GM23248 (cell line): ENCODE data around the gene NCF4.

Source experiments
- EZH2 ChIP-seq: fragments of 200-600 bp; sonication (generic); IDR thresholded peaks from 2 replicates; pipeline ENCODE4 v1.6.1; 2018; ENCODE audit warnings: antibody characterized with exemption, mild to moderate bottlenecking; ENCODE audit not compliant: insufficient read depth, poor library complexity, severe bottlenecking
- EZH2phosphoT487 ChIP-seq: fragments of 200-600 bp; sonication (generic); IDR thresholded peaks from 2 replicates; pipeline ENCODE4 v1.6.1; 2018; ENCODE audit warnings: antibody characterized with exemption, moderate library complexity, mild to moderate bottlenecking, low read depth; ENCODE audit not compliant: insufficient read depth

DNA sequence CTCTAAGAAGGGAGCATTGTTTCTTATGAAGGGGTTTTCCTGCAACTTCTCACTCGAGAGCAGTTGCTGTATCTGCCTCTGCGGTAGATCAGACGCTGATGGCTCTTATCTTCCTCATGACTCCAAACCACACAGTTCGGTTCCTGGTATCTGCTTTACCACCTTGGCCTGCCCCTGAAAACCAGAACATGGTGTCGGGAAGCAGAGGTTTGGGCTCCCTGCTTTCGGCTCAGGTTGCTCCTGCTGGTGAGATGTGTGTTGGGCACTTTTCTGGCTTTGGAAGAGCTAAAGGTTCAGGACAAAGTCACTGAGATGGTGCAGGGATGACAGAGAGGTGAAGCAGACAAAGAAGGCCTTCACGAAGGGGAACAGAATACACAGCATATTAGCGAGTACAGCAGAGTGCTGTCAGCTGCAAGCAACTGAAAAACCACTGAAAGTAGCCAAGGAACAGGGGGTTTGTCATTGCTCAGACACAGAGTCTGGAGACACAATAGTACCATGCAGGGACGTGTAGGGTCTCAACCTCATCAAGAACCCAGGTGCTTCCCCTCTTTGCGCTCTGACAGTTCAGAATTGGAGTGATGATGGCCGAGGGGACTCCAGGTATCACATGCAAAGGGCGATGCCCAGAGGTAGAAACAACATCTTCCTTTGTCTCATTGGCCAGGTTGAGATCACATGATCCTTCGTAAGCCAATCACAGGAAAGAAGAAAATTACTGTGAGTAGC lies 40.8 kb downstream of the NCF4 start:
- TF ChIP-seq EZH2 (no peak), EZH2phosphoT487 (no peak)
